ENCODE data around the gene MRPL10.

GRCh38 chr17:47841488-47842291 lies 10.3 kb upstream of the MRPL10 start:
- no peak for TF ChIP-seq ZNF274 (IDR thresholded peaks at IDR 0.05; ENCODE audit: low read depth, low read length)
- TF ChIP-seq YY1 (IDR thresholded peaks at IDR 0.05; ENCODE audit: insufficient read depth, insufficient read length), result no peak
- no peak for TF ChIP-seq SUZ12 (IDR thresholded peaks at IDR 0.05; ENCODE audit: extremely low read depth, insufficient read depth, insufficient read length)
